Tibial nerve (tissue), 4 donors: Measurements from ENCODE around the gene TMEM198. TPM values are rescaled to one million over a fixed set of nuclear protein-coding genes. Genes with fewer than 3 reads are reported as not detected.

Experiments used
- DNase-seq, 2 donors: peaks; one replicate each; pipeline ENCODE4 v3.0.0-alpha.2; 2019; ENCODE audit warnings: low spot score in 2 of 2
- H3K27ac ChIP-seq, 4 donors: fragments of 200-600 bp; sonication (generic) in 3 of 4; one replicate each; pipeline ENCODE4 v1.5.1; 2017 to 2019; ENCODE audit warnings: mild to moderate bottlenecking in 1 of 4
- H3K27me3 ChIP-seq, 2 donors: fragments of 200-600 bp; sonication (generic) in 1 of 2; one replicate each; pipeline versions ENCODE4 v1.5.1 to v1.6.0; 2017 to 2019
- H3K36me3 ChIP-seq, 3 donors: fragments of 200-600 bp; sonication (generic); one replicate each; pipeline ENCODE4 v1.5.1; 2018 to 2019
- H3K4me1 ChIP-seq, 4 donors: fragments of 200-600 bp; sonication (generic) in 3 of 4; one replicate each; pipeline ENCODE4 v1.5.1; 2017 to 2019
- H3K4me3 ChIP-seq, 4 donors: fragments of 200-600 bp; sonication (generic) in 3 of 4; one replicate each; pipeline ENCODE4 v1.5.1; 2017 to 2019; ENCODE audit warnings: mild to moderate bottlenecking in 1 of 4, moderate library complexity in 1 of 4
- H3K9me3 ChIP-seq, 4 donors: fragments of 200-600 bp; sonication (generic) in 3 of 4; one replicate each; pipeline ENCODE4 v1.5.1; 2017 to 2019
- EP300 ChIP-seq, 2 donors: sonication (generic); formaldehyde crosslinking; IDR thresholded peaks; one replicate each; pipeline ENCODE4 v1.6.1; 2017; ENCODE audit warnings: antibody characterized with exemption in 2 of 2, mild to moderate bottlenecking in 1 of 2
- POLR2A ChIP-seq, 2 donors: fragments of 450-650 bp; IDR thresholded peaks; one replicate each; pipeline ENCODE4 v1.6.1; 2017; ENCODE audit warnings: antibody characterized with exemption in 2 of 2, mild to moderate bottlenecking in 2 of 2, moderate library complexity in 2 of 2
- WGBS, 2 donors: methylation state at CpG; one replicate each; pipeline ENCODE4 v1.1.5; 2018; 5-methylcytosine and 5-hydroxymethylcytosine counted together
- total RNA-seq, 4 donors: library from RNA; depleted of rRNA; stranded (reverse); fragments of >200 nt; gene quantifications; one replicate each; pipeline ENCODE4 v1.1.0, GENCODE V29; 2016
- TF ChIP-seq, protein P1 (sequence below), 5 experiments: fragments of 200-600 bp in 3 of 5; fragments of 450-650 bp in 2 of 5; sonication (generic) in 3 of 5; IDR thresholded peaks; one replicate each; pipeline ENCODE4 v1.5.1; 2016 to 2019; ENCODE audit warnings: antibody characterized with exemption in 5 of 5, mild to moderate bottlenecking in 3 of 5, moderate library complexity in 2 of 5

The TMEM198 gene
- total RNA-seq, 4 donors from 2014 or later = 1.6 to 2.4 (median 1.9) TPM

DNA sequence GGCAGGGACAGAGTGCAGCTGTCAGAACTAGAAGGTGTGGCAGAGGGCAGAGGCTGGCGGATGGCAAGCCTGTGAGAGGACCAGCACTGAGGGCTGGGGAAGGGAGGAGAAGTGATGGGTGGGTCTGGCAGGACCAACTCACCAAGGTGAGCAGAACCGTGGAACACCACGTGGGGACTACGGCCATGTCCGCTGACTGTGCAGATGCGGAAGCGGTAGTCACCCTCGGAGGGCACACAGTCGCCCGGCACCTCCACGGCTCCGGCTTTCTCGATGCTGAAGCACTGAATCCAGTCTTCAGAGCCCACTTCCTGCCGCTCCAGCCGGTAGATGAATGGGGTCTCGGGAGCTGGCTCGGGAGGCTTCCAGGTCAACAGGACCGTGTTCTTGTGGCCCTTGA is 23.3 kb downstream of the TMEM198 start:
- H3K27me3 ChIP-seq = no peaks in the 10 kb centered on the region
- no peak for DNase-seq
- H3K9me3 ChIP-seq = no peaks in the 10 kb centered on the region
- no peak overlapping the region for H3K27ac ChIP-seq
- no peak overlapping the region for H3K4me3 ChIP-seq
- H3K36me3 ChIP-seq = peaks cover 0 to 62% (median 0%) of the 10 kb centered on the region in 3 donors
- H3K4me1 ChIP-seq = peaks cover 0 to 20% (median 3%) of the 10 kb centered on the region in 4 donors
- no peak for TF ChIP-seq POLR2A (IDR thresholded peaks at IDR 0.05)
- TF ChIP-seq, protein P1, sequence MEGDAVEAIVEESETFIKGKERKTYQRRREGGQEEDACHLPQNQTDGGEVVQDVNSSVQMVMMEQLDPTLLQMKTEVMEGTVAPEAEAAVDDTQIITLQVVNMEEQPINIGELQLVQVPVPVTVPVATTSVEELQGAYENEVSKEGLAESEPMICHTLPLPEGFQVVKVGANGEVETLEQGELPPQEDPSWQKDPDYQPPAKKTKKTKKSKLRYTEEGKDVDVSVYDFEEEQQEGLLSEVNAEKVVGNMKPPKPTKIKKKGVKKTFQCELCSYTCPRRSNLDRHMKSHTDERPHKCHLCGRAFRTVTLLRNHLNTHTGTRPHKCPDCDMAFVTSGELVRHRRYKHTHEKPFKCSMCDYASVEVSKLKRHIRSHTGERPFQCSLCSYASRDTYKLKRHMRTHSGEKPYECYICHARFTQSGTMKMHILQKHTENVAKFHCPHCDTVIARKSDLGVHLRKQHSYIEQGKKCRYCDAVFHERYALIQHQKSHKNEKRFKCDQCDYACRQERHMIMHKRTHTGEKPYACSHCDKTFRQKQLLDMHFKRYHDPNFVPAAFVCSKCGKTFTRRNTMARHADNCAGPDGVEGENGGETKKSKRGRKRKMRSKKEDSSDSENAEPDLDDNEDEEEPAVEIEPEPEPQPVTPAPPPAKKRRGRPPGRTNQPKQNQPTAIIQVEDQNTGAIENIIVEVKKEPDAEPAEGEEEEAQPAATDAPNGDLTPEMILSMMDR (IDR thresholded peaks at IDR 0.05) = no peak
- no peak for TF ChIP-seq EP300 (IDR thresholded peaks at IDR 0.05)
- WGBS, 2 donors = 88 to 92% methylated on average over 18 of the region's 18 CpGs

DNA sequence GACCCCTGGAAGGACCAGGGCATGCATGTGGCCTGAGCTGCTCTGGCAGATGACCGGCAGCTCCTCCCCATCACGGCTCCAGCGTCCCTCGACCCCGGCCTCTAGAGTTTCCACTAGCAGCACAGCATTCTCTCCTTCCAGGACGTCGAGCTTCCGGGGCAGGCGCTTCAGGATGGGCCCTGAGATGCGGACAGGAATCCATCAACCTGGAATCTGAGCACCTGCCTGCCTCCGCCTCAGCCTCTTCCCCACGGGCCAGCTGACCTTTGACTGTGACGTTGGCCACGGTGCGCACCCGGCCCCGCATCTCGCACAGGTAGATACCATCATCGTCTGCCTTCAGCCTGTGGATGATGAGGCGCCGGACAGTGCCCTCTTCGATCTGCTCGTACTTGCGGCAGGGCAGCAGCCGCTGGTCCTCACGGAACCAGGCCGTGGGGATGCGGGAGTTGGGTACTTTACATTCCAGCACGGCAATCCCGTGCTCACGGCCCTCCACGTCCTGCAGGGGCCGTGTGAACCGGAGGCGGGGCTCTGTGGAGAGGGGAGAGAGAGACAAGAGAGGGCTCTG is 24.0 kb downstream of the TMEM198 start:
- Histone ChIP-seq H3K27ac (no peak overlapping the region), H3K9me3 (no peaks in the 10 kb centered on the region), H3K36me3 (peaks cover 0 to 55% (median 0%) of the 10 kb centered on the region in 3 donors), H3K4me3 (no peak overlapping the region), H3K4me1 (peaks cover 0 to 20% (median 3%) of the 10 kb centered on the region in 4 donors), H3K27me3 (no peaks in the 10 kb centered on the region)
- TF ChIP-seq POLR2A (IDR thresholded peaks at IDR 0.05) (no peak), EP300 (IDR thresholded peaks at IDR 0.05) (no peak)
- TF ChIP-seq, protein P1 (IDR thresholded peaks at IDR 0.05) = no peak
- DNase-seq = no peak
- WGBS, 2 donors = 86 to 87% methylated on average over 35 of the region's 35 CpGs

DNA sequence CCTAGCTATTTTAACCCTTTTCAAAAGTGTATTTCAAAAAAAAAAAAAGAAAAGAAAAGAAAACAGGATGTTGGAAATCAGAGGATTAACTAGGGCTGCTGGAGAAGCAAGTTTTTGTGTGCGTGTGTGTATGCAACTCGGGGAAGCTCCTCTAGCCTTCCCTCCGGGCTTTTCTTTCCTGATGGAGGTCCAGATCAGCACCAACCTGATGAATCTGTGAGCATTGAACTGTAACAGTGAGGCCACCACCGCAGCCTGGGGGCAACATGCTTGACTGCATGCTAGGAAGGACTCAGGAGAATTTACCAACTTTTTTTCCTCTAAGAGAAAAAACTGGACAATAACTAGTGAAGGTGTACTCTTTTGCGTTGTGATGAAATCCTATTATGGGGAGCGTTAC is 25.2 kb downstream of the TMEM198 start:
- peaks cover 0 to 43% (median 0%) of the 10 kb centered on the region in 3 donors for H3K36me3 ChIP-seq
- H3K9me3 ChIP-seq = no peaks in the 10 kb centered on the region
- DNase-seq = no peak
- H3K4me3 ChIP-seq = no peak overlapping the region
- peaks cover 0 to 20% (median 3%) of the 10 kb centered on the region in 4 donors for H3K4me1 ChIP-seq
- 86 to 88% methylated on average over 6 of the region's 6 CpGs for WGBS, 2 donors
- TF ChIP-seq POLR2A (IDR thresholded peaks at IDR 0.05) (no peak), EP300 (IDR thresholded peaks at IDR 0.05) (no peak)
- TF ChIP-seq, protein P1 (IDR thresholded peaks at IDR 0.05) = no peak
- H3K27me3 ChIP-seq = no peaks in the 10 kb centered on the region
- no peak overlapping the region for H3K27ac ChIP-seq

DNA sequence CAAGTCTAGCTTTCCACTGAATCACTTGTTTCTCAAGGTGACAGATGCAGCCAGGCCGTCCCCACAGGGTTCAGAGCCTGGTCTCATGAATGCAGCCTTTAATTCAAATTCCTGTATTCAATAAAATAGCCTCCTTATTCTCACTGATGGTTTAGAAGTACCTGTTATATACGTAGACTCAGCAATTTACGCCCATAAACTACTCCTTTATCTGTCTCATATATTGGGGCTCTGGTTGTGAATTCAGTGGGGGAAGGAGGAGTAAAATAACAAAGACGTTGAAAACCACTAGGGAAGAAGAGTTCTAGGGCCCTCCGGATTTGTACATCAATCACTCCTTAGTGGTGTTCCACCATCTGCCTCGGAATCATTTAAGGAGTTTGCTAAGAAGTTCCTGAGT is 25.8 kb downstream of the TMEM198 start:
- no peak for TF ChIP-seq EP300 (IDR thresholded peaks at IDR 0.05)
- TF ChIP-seq, protein P1 (IDR thresholded peaks at IDR 0.05) = no peak
- TF ChIP-seq POLR2A (IDR thresholded peaks at IDR 0.05) = no peak
- H3K27ac ChIP-seq = peak overlapping the region in 1 of 4 donors; percentile 92
- H3K4me1 ChIP-seq = peaks cover 0 to 20% (median 3%) of the 10 kb centered on the region in 4 donors
- peak overlapping the region in 3 of 4 donors; percentile 59 to 94 (median 76) for H3K4me3 ChIP-seq
- 65 to 71% methylated on average over 6 of the region's 6 CpGs for WGBS, 2 donors
- H3K27me3 ChIP-seq = no peaks in the 10 kb centered on the region
- DNase-seq = no peak
- no peaks in the 10 kb centered on the region for H3K9me3 ChIP-seq
- H3K36me3 ChIP-seq = peaks cover 0 to 37% (median 0%) of the 10 kb centered on the region in 3 donors

DNA sequence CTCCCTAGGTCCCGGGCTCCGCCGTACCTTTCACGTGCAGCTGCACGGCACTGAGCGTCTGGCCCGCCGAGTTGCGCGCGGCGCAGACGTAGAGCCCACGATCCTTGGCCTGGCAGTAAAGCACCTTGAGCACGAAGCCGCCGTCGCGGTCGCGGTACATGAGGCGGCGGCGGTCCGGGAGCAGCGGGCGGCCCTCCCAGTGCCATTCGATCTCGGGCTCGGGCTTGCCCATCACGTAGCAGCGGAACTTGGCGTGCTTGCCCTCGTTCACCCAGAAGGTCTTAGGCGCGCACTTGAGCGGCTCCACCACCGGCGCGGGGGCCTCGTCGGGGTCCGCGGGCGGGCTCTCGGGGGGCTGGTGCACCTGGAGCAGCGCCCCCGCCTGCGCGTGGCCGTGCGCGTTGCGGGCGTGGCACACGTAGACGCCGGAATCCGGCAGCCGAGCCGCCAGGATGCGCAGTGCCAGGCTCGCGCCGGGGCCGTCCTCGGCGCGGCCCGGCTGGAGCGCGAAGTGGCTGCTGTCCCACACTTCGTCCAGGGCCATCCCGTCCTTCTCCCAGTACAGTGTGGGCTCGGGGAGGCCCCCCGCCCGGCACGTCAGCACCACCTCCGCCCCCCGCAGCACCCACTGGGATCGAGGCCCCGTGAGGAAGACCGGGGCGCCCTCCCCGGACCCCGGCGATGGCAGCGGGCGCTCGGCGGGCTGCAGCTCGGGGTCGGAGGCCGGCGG is 26.5 kb downstream of the TMEM198 start:
- peaks cover 0 to 20% (median 3%) of the 10 kb centered on the region in 4 donors for H3K4me1 ChIP-seq
- 12 to 18% methylated on average over 27 to 32 of the region's 95 CpGs for WGBS, 2 donors

More for the DNA sequence above, 26.5 kb downstream of the TMEM198 start:
- H3K9me3 ChIP-seq = no peaks in the 10 kb centered on the region
- H3K4me3 ChIP-seq = peak overlapping the region; percentile 59 to 94 (median 68)
- no peak for DNase-seq
- peaks cover 0 to 30% (median 0%) of the 10 kb centered on the region in 3 donors for H3K36me3 ChIP-seq
- TF ChIP-seq, protein P1 (IDR thresholded peaks at IDR 0.05) = peak in 1 of 5 experiments; percentile 19
- TF ChIP-seq POLR2A (IDR thresholded peaks at IDR 0.05) (no peak), EP300 (IDR thresholded peaks at IDR 0.05) (peak in 1 of 2 donors; percentile 33)
- H3K27me3 ChIP-seq = no peaks in the 10 kb centered on the region
- peak overlapping the region; percentile 73 to 92 (median 82) for H3K27ac ChIP-seq
